GM21529 (cell line): ENCODE results near the gene NUP210.
"Not testable (repeated sequence)": the region's sequence is repeated elsewhere in the genome, so short reads cannot be mapped to it uniquely, and the experiment has no call there.

ENCODE experiments used
- ATAC-seq: cut with Tn5 transposase; IDR thresholded peaks from one replicate; pipeline ENCODE4 v1.9.1; 2021; ENCODE audit not compliant: unreplicated experiment

The NUP210 gene

GRCh38 chr3:13430411-13430875, 10.3 kb upstream of the NUP210 start:
- ATAC-seq: not testable (repeated sequence)

- no peak for ATAC-seq
Measured at GRCh38 chr3:13429631-13430291, 9.6 kb upstream of the NUP210 start.

DNA sequence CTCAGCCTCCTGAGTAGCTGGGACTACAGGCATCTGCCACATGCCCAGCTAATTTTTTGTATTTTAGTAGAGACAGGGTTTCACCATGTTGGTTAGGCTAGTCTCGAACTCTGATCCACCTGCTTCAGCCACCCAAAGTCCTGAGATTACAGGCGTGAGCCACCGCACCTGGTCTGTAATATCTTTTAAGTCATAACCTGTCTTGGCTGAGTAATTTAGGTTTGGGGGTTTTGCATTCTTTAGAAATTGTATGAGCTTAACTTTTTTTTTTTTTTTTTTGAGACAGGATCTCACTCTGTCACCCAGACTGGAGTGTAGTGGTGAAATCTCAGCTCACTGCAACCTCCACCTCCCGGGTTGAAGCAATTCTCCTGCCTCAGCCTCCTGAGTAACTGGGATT, 8.6 kb upstream of the NUP210 start:
- not testable (repeated sequence) for ATAC-seq

GRCh38 chr3:13427662-13428603, 7.8 kb upstream of the NUP210 start:
- no peak for ATAC-seq

- ATAC-seq: no peak
Measured at GRCh38 chr3:13426591-13426990, 6.5 kb upstream of the NUP210 start.

GRCh38 chr3:13425689-13426088, 5.6 kb upstream of the NUP210 start:
- no peak for ATAC-seq

- ATAC-seq: no peak
Measured at GRCh38 chr3:13424865-13425617, 4.9 kb upstream of the NUP210 start.

DNA sequence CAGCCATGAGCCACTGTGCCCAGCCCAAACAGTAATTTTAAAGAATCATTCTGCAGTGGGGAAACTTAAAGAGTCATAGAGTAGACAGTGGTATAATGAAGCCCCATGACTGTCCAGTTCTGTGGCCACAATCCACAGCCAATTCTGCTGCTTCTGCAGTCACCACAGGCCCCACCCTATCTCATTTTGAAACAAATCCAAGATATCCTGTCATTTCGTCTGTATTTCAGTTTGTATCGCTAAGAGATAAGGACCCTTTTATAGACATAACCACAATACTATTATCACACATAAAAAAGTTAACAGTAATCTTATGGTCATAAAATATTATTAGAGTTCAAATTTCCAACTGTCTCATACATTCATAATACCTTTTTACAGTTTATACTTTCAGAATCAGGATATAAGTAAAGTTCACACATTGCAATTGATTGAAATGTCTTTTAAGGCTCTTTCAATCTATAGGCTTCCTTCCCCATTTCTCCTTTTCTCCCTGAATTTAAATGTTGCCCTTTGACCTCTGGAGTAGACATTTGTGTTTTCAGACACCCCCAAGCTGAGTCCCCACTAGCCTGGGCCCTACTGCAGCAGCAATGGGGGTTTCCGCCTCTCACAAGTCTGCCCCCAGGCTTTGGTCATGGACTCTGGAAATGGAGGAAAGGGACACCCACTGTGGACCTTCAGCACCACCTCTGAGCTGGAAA, 4.2 kb upstream of the NUP210 start:
- no peak for ATAC-seq

DNA sequence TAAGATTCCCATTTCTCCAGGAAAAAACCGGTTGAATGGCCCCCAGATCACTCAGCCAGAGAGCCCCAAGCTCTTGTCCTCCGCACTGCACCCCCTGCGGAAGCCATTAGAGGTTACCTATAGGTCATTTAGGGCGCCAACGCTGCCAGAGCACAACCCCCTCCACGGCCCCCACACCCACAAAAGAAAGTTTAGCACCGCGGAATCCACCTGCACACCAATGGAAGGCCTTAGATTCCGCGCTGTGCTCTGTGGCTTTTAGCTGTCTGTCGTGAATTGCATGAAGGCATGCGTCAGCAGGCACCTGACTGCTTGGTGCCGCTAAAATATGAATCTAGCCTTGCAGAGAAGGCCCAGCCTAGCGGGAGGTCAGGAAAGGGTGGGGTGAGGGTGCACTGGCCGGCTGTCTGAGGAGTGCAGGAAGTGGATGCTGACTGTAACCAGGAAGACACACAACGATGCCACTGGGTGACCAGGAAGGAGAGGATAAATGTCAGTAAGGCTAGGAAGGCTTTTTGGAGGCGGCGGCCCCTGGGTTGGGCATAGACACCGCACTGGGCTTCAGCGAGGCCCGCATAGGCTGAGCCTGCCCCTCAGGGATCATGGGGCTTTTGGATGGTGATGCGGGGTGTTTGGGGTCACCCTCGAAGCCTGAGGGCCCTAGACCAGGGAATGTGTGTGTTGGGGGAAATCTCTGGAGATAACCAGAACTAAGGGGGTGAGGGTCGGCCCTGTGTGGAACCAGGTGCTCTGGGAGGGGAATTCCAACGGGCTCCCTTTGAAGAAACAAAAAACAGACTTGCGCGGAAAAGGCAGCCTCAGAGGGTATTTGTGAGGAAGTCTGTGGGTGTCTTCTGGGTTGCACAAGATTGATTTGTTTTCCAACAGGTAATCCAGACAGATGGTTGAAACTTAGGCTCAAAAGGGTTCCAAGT, 976 bp upstream of the NUP210 start:
- ATAC-seq: peak; percentile 31

DNA sequence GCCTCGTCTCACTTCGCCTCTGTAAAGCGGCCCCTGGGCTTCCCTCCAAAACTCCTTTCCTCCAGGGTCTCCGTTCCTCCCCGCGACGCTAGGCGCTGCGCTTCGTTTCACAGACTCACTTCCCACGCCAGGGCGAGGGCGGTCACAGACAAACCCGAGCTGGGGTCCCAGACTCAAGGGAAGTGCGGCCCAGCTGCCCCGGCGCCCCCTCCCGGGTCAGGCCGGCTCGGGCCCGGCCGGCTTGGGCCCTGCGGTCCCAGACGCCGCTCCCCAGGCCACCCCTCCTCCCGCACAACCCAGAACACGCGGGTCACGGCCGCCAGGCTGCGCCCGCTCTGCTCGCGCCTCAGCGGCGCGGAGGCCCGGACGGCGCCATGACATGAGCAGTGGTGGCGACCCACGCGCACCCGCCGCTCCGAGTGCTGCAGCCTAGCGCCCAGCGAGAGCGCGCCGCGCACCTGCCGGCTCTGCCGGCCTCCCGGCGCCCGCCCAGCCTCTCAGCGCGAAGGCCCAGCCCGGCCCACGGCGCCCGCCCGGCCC, 547 bp downstream of the NUP210 start:
- peak; percentile 30 for ATAC-seq

- ATAC-seq: no peak
Measured at GRCh38 chr3:13417166-13417947, 2.8 kb downstream of the NUP210 start.

- no peak for ATAC-seq
Measured at GRCh38 chr3:13415997-13416793, 3.9 kb downstream of the NUP210 start.

DNA sequence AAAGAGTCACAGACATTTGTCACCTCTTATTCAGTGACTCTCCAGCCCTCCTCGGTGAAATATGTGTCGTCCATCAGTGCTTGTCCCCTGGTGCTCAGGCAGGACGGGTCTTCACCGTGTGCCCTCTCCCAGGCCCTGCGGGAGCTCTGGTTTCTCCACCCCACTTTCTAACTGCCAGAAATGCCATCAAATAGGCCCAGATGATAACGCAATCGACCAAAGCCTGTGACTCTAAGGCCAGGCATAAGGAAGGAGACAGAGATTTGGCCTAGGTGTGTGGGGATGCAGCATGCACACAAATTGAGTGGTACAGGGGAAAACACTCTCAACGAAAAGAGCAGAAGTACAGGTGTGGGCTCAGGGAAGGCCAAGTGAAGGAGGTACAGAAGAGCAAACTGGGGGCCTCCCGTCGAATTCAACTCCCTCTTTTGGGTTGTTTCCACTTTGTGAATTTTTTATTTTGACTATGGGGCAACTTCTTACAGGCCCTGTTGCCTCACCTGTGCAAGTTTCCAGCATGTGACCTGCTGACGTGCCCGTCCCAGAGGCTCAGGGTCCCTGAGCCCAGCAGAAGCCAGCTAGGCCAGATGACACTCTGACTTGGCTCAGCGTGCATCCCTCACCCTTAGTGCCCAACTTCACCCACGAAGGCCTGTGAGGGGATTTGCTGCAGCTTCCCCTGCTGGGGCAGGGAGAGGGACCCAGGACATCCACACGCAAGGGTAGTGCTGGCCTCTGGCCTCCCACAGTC, 4.7 kb downstream of the NUP210 start:
- ATAC-seq: no peak

DNA sequence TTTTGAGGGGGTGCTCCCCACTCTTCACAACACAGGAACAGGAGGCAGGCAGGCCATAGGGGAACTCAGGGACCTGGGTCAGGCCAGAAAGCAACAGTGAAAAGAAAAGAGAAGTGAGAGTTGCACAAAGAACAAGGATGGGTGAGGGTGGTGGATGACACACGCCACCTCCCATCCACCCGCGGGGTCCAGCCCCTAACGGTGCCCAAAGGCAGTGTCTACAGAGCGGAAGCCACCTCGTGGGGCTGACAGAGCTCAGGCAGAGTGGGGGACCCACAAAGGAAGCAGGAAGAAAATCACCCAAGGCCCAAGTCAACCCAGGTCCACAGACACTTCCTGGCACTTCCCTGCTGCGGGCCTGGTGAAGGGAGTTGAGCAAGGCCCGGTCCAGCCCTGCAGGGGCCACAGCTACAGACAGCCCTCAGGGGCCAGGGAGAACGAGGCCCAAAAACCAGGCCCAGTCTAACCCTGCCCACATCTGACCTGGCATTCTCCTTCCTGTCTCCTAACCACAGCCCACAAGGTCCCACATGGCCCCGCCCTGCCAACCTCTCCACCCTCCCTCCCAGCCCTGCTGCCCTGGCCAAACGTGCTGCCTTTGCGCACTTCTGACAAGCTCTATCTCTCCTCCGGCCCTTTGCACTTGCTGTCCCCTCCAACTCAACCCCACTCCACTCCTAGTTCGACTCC, 5.9 kb downstream of the NUP210 start:
- ATAC-seq: peak; percentile 86

- ATAC-seq: no peak
Measured at GRCh38 chr3:13411186-13411860, 8.8 kb downstream of the NUP210 start.

- ATAC-seq: no peak
Measured at GRCh38 chr3:13408890-13409289, 11.2 kb downstream of the NUP210 start.
